H9 (cell line): ENCODE results near the gene SLC16A13. TPM values are rescaled to one million over a fixed set of nuclear protein-coding genes. Genes with fewer than 3 reads are reported as not detected.

Experiments used
- DNase-seq: peaks from one replicate; pipeline ENCODE4 v3.0.0-alpha.2; 2017
- H2AFZ ChIP-seq: one replicate; pipeline ENCODE4 v1.6.1; 2013; ENCODE audit warnings: mild to moderate bottlenecking, low read length, control low read depth, moderate library complexity
- H2AK5ac ChIP-seq: 2 replicates; pipeline ENCODE4 v1.6.1; 2013; ENCODE audit warnings: low read length, control low read depth, mixed read lengths; ENCODE audit not compliant: insufficient read length
- H2BK120ac ChIP-seq: one replicate; pipeline ENCODE4 v1.6.1; 2013; ENCODE audit warnings: low read depth, mild to moderate bottlenecking, low read length, control low read depth, inconsistent platforms; ENCODE audit not compliant: poor library complexity, severe bottlenecking
- H2BK12ac ChIP-seq: 2 replicates; pipeline ENCODE4 v1.6.1; 2013; ENCODE audit warnings: low read length, control low read depth, mixed read lengths, low read depth; ENCODE audit not compliant: insufficient read length
- H2BK15ac ChIP-seq: 2 replicates; pipeline ENCODE4 v1.6.1; 2013; ENCODE audit warnings: low read depth, low read length, control low read depth
- H2BK20ac ChIP-seq: one replicate; pipeline ENCODE4 v1.6.1; 2013; ENCODE audit warnings: low read depth, mild to moderate bottlenecking, low read length, control low read depth, inconsistent platforms; ENCODE audit not compliant: poor library complexity, severe bottlenecking
- H2BK5ac ChIP-seq: 2 replicates; pipeline ENCODE4 v1.6.1; 2013; ENCODE audit warnings: low read length, control low read depth, mixed read lengths; ENCODE audit not compliant: insufficient read length
- H3K14ac ChIP-seq: 2 replicates; pipeline ENCODE4 v1.6.1; 2013; ENCODE audit warnings: low read length, control low read depth; ENCODE audit not compliant: insufficient read depth
- H3K18ac ChIP-seq: 2 replicates; pipeline ENCODE4 v1.6.1; 2013; ENCODE audit warnings: low read depth, mild to moderate bottlenecking, mixed read lengths, low read length, control low read depth; ENCODE audit not compliant: insufficient read length
- H3K23ac ChIP-seq: 2 replicates; pipeline ENCODE4 v1.6.1; 2013; ENCODE audit warnings: low read length, control low read depth, mixed read lengths, low read depth; ENCODE audit not compliant: insufficient read length
- H3K23me2 ChIP-seq: 2 replicates; pipeline ENCODE4 v1.6.1; 2013; ENCODE audit warnings: low read depth, mild to moderate bottlenecking, mixed read lengths, low read length, control low read depth; ENCODE audit not compliant: insufficient read length, poor library complexity, severe bottlenecking
- H3K27ac ChIP-seq: 2 replicates; pipeline ENCODE4 v1.5.1; 2013; ENCODE audit warnings: low read length, control low read depth, mixed read lengths, low read depth; ENCODE audit not compliant: insufficient read length
- H3K27me3 ChIP-seq: 2 replicates; pipeline ENCODE4 v1.6.1; 2013; ENCODE audit warnings: low read length, control low read depth, inconsistent platforms; ENCODE audit not compliant: insufficient read depth
- H3K4ac ChIP-seq: 2 replicates; pipeline ENCODE4 v1.6.1; 2013; ENCODE audit warnings: low read depth, mild to moderate bottlenecking, control low read depth, inconsistent platforms, low read length, moderate library complexity
- H3K4me1 ChIP-seq: 2 replicates; pipeline ENCODE4 v1.6.1; 2013; ENCODE audit warnings: low read length, control low read depth, inconsistent platforms; ENCODE audit not compliant: insufficient read depth
- H3K4me2 ChIP-seq: 2 replicates; pipeline ENCODE4 v1.6.1; 2013; ENCODE audit warnings: low read length, control low read depth, mixed read lengths; ENCODE audit not compliant: insufficient read length, insufficient read depth
- H3K56ac ChIP-seq: 2 replicates; pipeline ENCODE4 v1.6.1; 2013; ENCODE audit warnings: low read depth, mild to moderate bottlenecking, mixed read lengths, low read length, control low read depth; ENCODE audit not compliant: insufficient read length
- H3K79me1 ChIP-seq: 2 replicates; pipeline ENCODE4 v1.6.1; 2013; ENCODE audit warnings: low read depth, mild to moderate bottlenecking, moderate library complexity, low read length, control low read depth, inconsistent platforms; ENCODE audit not compliant: insufficient read depth, poor library complexity, severe bottlenecking
- H3K79me2 ChIP-seq: 2 replicates; pipeline ENCODE4 v1.6.1; 2013; ENCODE audit warnings: low read length, control low read depth, inconsistent platforms; ENCODE audit not compliant: insufficient read depth
- H3K9ac ChIP-seq: 2 replicates; pipeline ENCODE4 v1.6.1; 2013; ENCODE audit warnings: low read length, control low read depth, mixed read lengths; ENCODE audit not compliant: insufficient read length; ENCODE audit errors: extremely low read depth
- H3K9me3 ChIP-seq: one replicate; pipeline ENCODE4 v1.6.1; 2013; ENCODE audit warnings: low read depth, low read length, inconsistent platforms; ENCODE audit not compliant: control insufficient read depth
- H3T11ph ChIP-seq: one replicate; pipeline ENCODE4 v1.6.1; 2013; ENCODE audit warnings: mild to moderate bottlenecking, low read length, control low read depth, inconsistent platforms
- H4K20me1 ChIP-seq: one replicate; pipeline ENCODE4 v1.6.1; 2013; ENCODE audit not compliant: control insufficient read depth, insufficient read length, insufficient read depth
- H4K5ac ChIP-seq: 2 replicates; pipeline ENCODE4 v1.6.1; 2013; ENCODE audit warnings: low read depth, mild to moderate bottlenecking, mixed read lengths, low read length, control low read depth; ENCODE audit not compliant: insufficient read length
- H4K8ac ChIP-seq: replicated peaks from 2 replicates; pipeline ENCODE4 v1.6.1; 2013; ENCODE audit warnings: low read length, control low read depth, mixed read lengths, low read depth; ENCODE audit not compliant: insufficient read length
- H4K91ac ChIP-seq: 2 replicates; pipeline ENCODE4 v1.6.1; 2013; ENCODE audit warnings: low read depth, mild to moderate bottlenecking, moderate library complexity, mixed read lengths, low read length, control low read depth; ENCODE audit not compliant: insufficient read length
- H3K27ac Mint-ChIP-seq, 3 experiments: 2 replicates in 2 of 3; 3 replicates in 1 of 3; pipeline ENCODE4 v1.8.0; 2020 to 2021; ENCODE audit warnings: mixed read lengths in 3 of 3, mild to moderate bottlenecking in 1 of 3, moderate library complexity in 1 of 3
- H3K27me3 Mint-ChIP-seq: 2 replicates; pipeline ENCODE4 v1.8.0; 2021; ENCODE audit warnings: low read depth, mild to moderate bottlenecking, moderate library complexity, mixed read lengths
- H3K36me3 Mint-ChIP-seq, 3 experiments: 2 replicates in 2 of 3; 3 replicates in 1 of 3; pipeline ENCODE4 v1.8.0; 2020 to 2021; ENCODE audit warnings: low read depth in 3 of 3, mixed read lengths in 3 of 3; ENCODE audit not compliant: insufficient read depth in 1 of 3
- H3K4me1 Mint-ChIP-seq, 2 experiments: 2 replicates each; pipeline ENCODE4 v1.8.0; 2020; ENCODE audit warnings: mixed read lengths in 2 of 2
- H3K4me3 Mint-ChIP-seq, 2 experiments: 2 replicates in 1 of 2; 3 replicates in 1 of 2; pipeline ENCODE4 v1.8.0; 2020 to 2021; ENCODE audit warnings: mild to moderate bottlenecking in 2 of 2, mixed read lengths in 2 of 2, moderate library complexity in 1 of 2
- H3K9me3 Mint-ChIP-seq, 2 experiments: 2 replicates in 1 of 2; 3 replicates in 1 of 2; pipeline ENCODE4 v1.8.0; 2020; ENCODE audit warnings: mild to moderate bottlenecking in 2 of 2, mixed read lengths in 2 of 2, moderate library complexity in 1 of 2
- WGBS: extraction: QIAGEN DNeasy Blood & Tissue Kit; methylation state at CpG from one replicate; pipeline ENCODE4 v1.1.7; 2013; ENCODE audit warnings: missing lambda C conversion rate, low lambda C conversion rate, mixed read lengths; ENCODE audit not compliant: insufficient read length; ENCODE audit errors: extremely low coverage; 5-methylcytosine and 5-hydroxymethylcytosine counted together
- total RNA-seq: library from RNA; stranded (reverse); gene quantifications from 2 replicates; pipeline ENCODE4 v1.2.1, GENCODE V29; 2021
- TF ChIP-seq, protein P1 (sequence below): fragments of 200-600 bp; sonication (generic); conservative IDR thresholded peaks from 3 replicates; pipeline ENCODE4 v1.8.0; 2021; ENCODE audit warnings: antibody characterized with exemption, mild to moderate bottlenecking

The SLC16A13 gene
- total RNA-seq, 1 experiment from 2014 or later: 6.1 TPM

DNA sequence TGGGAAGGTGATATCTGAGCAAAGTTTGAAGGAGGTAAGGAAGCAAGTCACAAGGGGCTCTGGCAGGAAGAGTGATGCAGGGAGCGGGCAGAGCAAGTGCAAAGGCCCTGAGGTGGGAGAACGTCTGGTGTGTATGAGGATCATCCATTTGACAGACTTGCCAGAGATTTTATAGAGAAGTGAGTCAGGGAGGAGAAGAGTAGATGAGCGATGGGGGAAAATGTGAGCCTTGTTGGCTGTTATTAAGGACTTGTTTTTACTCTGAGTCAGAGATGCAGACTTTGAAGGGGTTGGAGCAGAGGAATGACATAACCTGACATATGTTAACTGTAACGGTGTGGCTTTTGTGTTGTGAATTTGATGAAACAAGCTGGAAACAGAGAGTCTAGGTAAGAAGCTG lies 47.8 kb downstream of the SLC16A13 start:
- Histone ChIP-seq H3K27ac (no peak overlapping the region), H2BK5ac (no peak overlapping the region), H3K9ac (no peak overlapping the region), H3K4me1 (no peaks in the 10 kb centered on the region), H3K79me2 (no peaks in the 10 kb centered on the region), H2BK15ac (no peak overlapping the region), H4K5ac (no peak overlapping the region), H3K56ac (no peak overlapping the region), H2AK5ac (no peak overlapping the region), H3K9me3 (no peaks in the 10 kb centered on the region), H3T11ph (no peak overlapping the region), H4K91ac (no peak overlapping the region), H3K27me3 (no peaks in the 10 kb centered on the region), H3K4me2 (no peak overlapping the region), H3K23me2 (no peaks in the 10 kb centered on the region), H2BK120ac (no peak overlapping the region), H3K79me1 (no peaks in the 10 kb centered on the region), H3K14ac (no peak overlapping the region), H2BK12ac (no peak overlapping the region), H2BK20ac (no peak overlapping the region), H4K20me1 (no peaks in the 10 kb centered on the region), H3K23ac (no peak overlapping the region), H3K18ac (no peak overlapping the region), H2AFZ (no peak overlapping the region), H4K8ac (no peak overlapping the region), H3K4ac (no peak overlapping the region)
- no peak overlapping the region; a peak in 1 of 7 replicates for H3K27ac Mint-ChIP-seq
- H3K4me3 Mint-ChIP-seq: no peak overlapping the region
- H3K27me3 Mint-ChIP-seq: peaks cover 13% of the 10 kb centered on the region
- H3K4me1 Mint-ChIP-seq: peaks cover 6 to 7% of the 10 kb centered on the region in 2 experiments
- no peaks in the 10 kb centered on the region; a peak in 2 of 5 replicates for H3K9me3 Mint-ChIP-seq
- no CpG with 5 or more reads among the region's 4 CpGs for WGBS
- no peak for DNase-seq
- TF ChIP-seq, protein P1, sequence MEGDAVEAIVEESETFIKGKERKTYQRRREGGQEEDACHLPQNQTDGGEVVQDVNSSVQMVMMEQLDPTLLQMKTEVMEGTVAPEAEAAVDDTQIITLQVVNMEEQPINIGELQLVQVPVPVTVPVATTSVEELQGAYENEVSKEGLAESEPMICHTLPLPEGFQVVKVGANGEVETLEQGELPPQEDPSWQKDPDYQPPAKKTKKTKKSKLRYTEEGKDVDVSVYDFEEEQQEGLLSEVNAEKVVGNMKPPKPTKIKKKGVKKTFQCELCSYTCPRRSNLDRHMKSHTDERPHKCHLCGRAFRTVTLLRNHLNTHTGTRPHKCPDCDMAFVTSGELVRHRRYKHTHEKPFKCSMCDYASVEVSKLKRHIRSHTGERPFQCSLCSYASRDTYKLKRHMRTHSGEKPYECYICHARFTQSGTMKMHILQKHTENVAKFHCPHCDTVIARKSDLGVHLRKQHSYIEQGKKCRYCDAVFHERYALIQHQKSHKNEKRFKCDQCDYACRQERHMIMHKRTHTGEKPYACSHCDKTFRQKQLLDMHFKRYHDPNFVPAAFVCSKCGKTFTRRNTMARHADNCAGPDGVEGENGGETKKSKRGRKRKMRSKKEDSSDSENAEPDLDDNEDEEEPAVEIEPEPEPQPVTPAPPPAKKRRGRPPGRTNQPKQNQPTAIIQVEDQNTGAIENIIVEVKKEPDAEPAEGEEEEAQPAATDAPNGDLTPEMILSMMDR: no peak
- H3K36me3 Mint-ChIP-seq: no peaks in the 10 kb centered on the region
